Measurements from ENCODE around the gene HNRNPA0. TPM values are rescaled to one million over a fixed set of nuclear protein-coding genes. Genes with fewer than 3 reads are reported as not detected.

Gene HNRNPA0
- polyA plus RNA-seq, 1 donor (not counting 4 experiments of a cell fraction or from before 2014, with no cell fraction given), result 11.4 TPM

- Histone ChIP-seq H3K9me3 (ENCODE audit: control insufficient read depth, low read depth, low read length) (no peaks in the 10 kb centered on the region), H3K9ac (ENCODE audit: control insufficient read depth, extremely low read depth, insufficient read depth, low read length) (no peak overlapping the region), H3K27ac (ENCODE audit: control insufficient read depth, insufficient read depth, low read length) (no peak overlapping the region), H3K9me1 (ENCODE audit: control insufficient read depth, extremely low read depth, insufficient read depth, low read length) (no peaks in the 10 kb centered on the region), H2AFZ (ENCODE audit: control insufficient read depth, low read length) (no peak overlapping the region), H3K36me3 (ENCODE audit: control insufficient read depth in 2 of 2, extremely low read depth in 1 of 2, insufficient read depth in 2 of 2, low read length in 2 of 2) (no peaks in the 10 kb centered on the region), H4K20me1 (ENCODE audit: control insufficient read depth, extremely low read depth, insufficient read depth, low read length) (no peaks in the 10 kb centered on the region), H3K4me2 (ENCODE audit: control insufficient read depth, extremely low read depth, insufficient read depth, low read depth, low read length) (no peak overlapping the region), H3K4me3 (ENCODE audit: control insufficient read depth in 2 of 3, extremely low read depth in 1 of 3, insufficient read depth in 2 of 3, low read depth in 1 of 3, low read length in 3 of 3) (no peak overlapping the region), H3K4me1 (ENCODE audit: control insufficient read depth, extremely low read depth, insufficient read depth, low read length) (no peaks in the 10 kb centered on the region), H3K27me3 (ENCODE audit: control insufficient read depth, extremely low read depth, insufficient read depth, low read length) (no peaks in the 10 kb centered on the region), H3K79me2 (ENCODE audit: control insufficient read depth, insufficient read depth, low read length) (no peaks in the 10 kb centered on the region)
- dilution Hi-C loops (cut with MboI; ENCODE audit: extremely low pct_ligation_motif_present, low sequenced_read_pairs), result no loop called here
- DNase-seq (ENCODE audit: low read depth, low spot score) (no peak), FAIRE-seq (no peak)
- no peak for TF ChIP-seq CTCF (optimal IDR thresholded peaks at IDR 0.05 in 1 of 3, IDR thresholded peaks at IDR 0.05 in 1 of 3, conservative IDR thresholded peaks at IDR 0.05 in 1 of 3; ENCODE audit: extremely low read depth in 1 of 3, insufficient read depth in 2 of 3, low read length in 3 of 3)
- TF ChIP-seq EZH2 (IDR thresholded peaks at IDR 0.05; ENCODE audit: low read length), result no peak
Measured at GRCh38 chr5:137706841-137707240, 47.3 kb downstream of the HNRNPA0 start.

GRCh38 chr5:137705106-137705505 lies 49.1 kb downstream of the HNRNPA0 start:
- H3K79me2 ChIP-seq (ENCODE audit: control insufficient read depth, insufficient read depth, low read length), result no peaks in the 10 kb centered on the region
- no peaks in the 10 kb centered on the region for H3K9me1 ChIP-seq (ENCODE audit: control insufficient read depth, extremely low read depth, insufficient read depth, low read length)
- no peak overlapping the region for H2AFZ ChIP-seq (ENCODE audit: control insufficient read depth, low read length)
- dilution Hi-C loops (cut with MboI; ENCODE audit: extremely low pct_ligation_motif_present, low sequenced_read_pairs), result no loop called here
- no peaks in the 10 kb centered on the region for H3K27me3 ChIP-seq (ENCODE audit: control insufficient read depth, extremely low read depth, insufficient read depth, low read length)
- H4K20me1 ChIP-seq (ENCODE audit: control insufficient read depth, extremely low read depth, insufficient read depth, low read length), result no peaks in the 10 kb centered on the region
- DNase-seq (ENCODE audit: low read depth, low spot score), result no peak
- no peaks in the 10 kb centered on the region for H3K4me1 ChIP-seq (ENCODE audit: control insufficient read depth, extremely low read depth, insufficient read depth, low read length)
- no peak overlapping the region for H3K4me2 ChIP-seq (ENCODE audit: control insufficient read depth, extremely low read depth, insufficient read depth, low read depth, low read length)
- H3K4me3 ChIP-seq (ENCODE audit: control insufficient read depth in 2 of 3, extremely low read depth in 1 of 3, insufficient read depth in 2 of 3, low read depth in 1 of 3, low read length in 3 of 3), result no peak overlapping the region
- H3K36me3 ChIP-seq (ENCODE audit: control insufficient read depth in 2 of 2, extremely low read depth in 1 of 2, insufficient read depth in 2 of 2, low read length in 2 of 2), result no peaks in the 10 kb centered on the region
- FAIRE-seq, result no peak
- no peaks in the 10 kb centered on the region for H3K9me3 ChIP-seq (ENCODE audit: control insufficient read depth, low read depth, low read length)
- no peak overlapping the region for H3K9ac ChIP-seq (ENCODE audit: control insufficient read depth, extremely low read depth, insufficient read depth, low read length)
- no peak overlapping the region for H3K27ac ChIP-seq (ENCODE audit: control insufficient read depth, insufficient read depth, low read length)
- TF ChIP-seq CTCF (optimal IDR thresholded peaks at IDR 0.05 in 1 of 3, IDR thresholded peaks at IDR 0.05 in 1 of 3, conservative IDR thresholded peaks at IDR 0.05 in 1 of 3; ENCODE audit: extremely low read depth in 1 of 3, insufficient read depth in 2 of 3, low read length in 3 of 3), result no peak

All from keratinocyte (primary cell).